IMR-90 (cell line): ENCODE data around the gene RGL1. TPM values are rescaled to one million over a fixed set of nuclear protein-coding genes. Genes with fewer than 3 reads are reported as not detected.
A peak's percentile ranks its signal among the peaks of the same experiment; 100 is the strongest.

Experiments
- ATAC-seq: fragments of 200-7000 bp; cut with Tn5 transposase; 2 replicates; pipeline ENCODE4 v1.9.1; 2020; ENCODE audit warnings: low read depth, mild to moderate bottlenecking, moderate library complexity
- Bru-seq: library from RNA; stranded (reverse); fragments of 400-500 nt; gene quantifications from one replicate; lab custom pipeline; 2021; lab: Mats Ljungman, UMichigan
- BruChase-seq, 2 experiments: library from RNA; stranded (reverse); fragments of 400-500 nt; gene quantifications; one replicate each; lab custom pipeline; 2021; lab: Mats Ljungman, UMichigan
- BruUV-seq: library from RNA; stranded (reverse); fragments of 400-500 nt; replicated peaks from 2 replicates; lab custom pipeline; 2021; lab: Mats Ljungman, UMichigan
- CTCF ChIA-PET: fragments of 300-600 bp; formaldehyde crosslinking; extraction: SDS; loops from one replicate; lab custom pipeline; 2021; ENCODE audit warnings: antibody characterized with exemption; lab: Yijun Ruan, JAX
- POLR2A ChIA-PET: fragments of 300-600 bp; sonication (Branson Sonifier 250); formaldehyde crosslinking; loops from one replicate; lab custom pipeline; 2022; ENCODE audit warnings: antibody characterized with exemption; ENCODE audit not compliant: unreplicated experiment; lab: Charles Lee
- DNase-seq: peaks from one replicate; pipeline ENCODE4 v3.0.0; 2013
- H2AFZ ChIP-seq: replicated peaks from 2 replicates; pipeline ENCODE3; 2013; ENCODE audit warnings: low read length, mild to moderate bottlenecking; ENCODE audit not compliant: poor library complexity
- H2AK5ac ChIP-seq: 2 replicates; pipeline ENCODE4 v1.6.1; 2013; ENCODE audit warnings: low read depth, low read length, inconsistent platforms
- H2AK9ac ChIP-seq: replicated peaks from 2 replicates; pipeline ENCODE3; 2013; ENCODE audit warnings: mild to moderate bottlenecking, low read depth, low read length, moderate library complexity; ENCODE audit not compliant: poor library complexity
- H2BK120ac ChIP-seq: 2 replicates; pipeline ENCODE4 v1.6.1; 2013; ENCODE audit warnings: low read depth, low read length, inconsistent platforms
- H2BK15ac ChIP-seq: 3 replicates; pipeline ENCODE4 v1.6.1; 2013; ENCODE audit warnings: low read depth, low read length, inconsistent platforms
- H2BK20ac ChIP-seq: 2 replicates; pipeline ENCODE4 v1.6.1; 2013; ENCODE audit warnings: low read depth, mild to moderate bottlenecking, inconsistent platforms, low read length, moderate library complexity
- H2BK5ac ChIP-seq: 2 replicates; pipeline ENCODE4 v1.6.1; 2013; ENCODE audit warnings: mild to moderate bottlenecking, low read depth, low read length, inconsistent platforms; ENCODE audit not compliant: poor library complexity, severe bottlenecking
- H3K14ac ChIP-seq: replicated peaks from 2 replicates; pipeline ENCODE4 v1.6.1; 2013; ENCODE audit warnings: low read depth, low read length, inconsistent platforms
- H3K18ac ChIP-seq: 2 replicates; pipeline ENCODE4 v1.6.1; 2013; ENCODE audit warnings: low read depth, low read length, control low read depth
- H3K23ac ChIP-seq: 2 replicates; pipeline ENCODE4 v1.6.1; 2013; ENCODE audit warnings: low read depth, low read length, inconsistent platforms
- H3K27ac ChIP-seq: 2 replicates; pipeline ENCODE4 v1.5.1; 2013; ENCODE audit warnings: mild to moderate bottlenecking, control low read depth, low read length; ENCODE audit not compliant: insufficient read depth
- H3K27me3 ChIP-seq: 2 replicates; pipeline ENCODE4 v1.6.1; 2013; ENCODE audit warnings: low read length; ENCODE audit not compliant: control insufficient read depth, insufficient read depth
- H3K36me3 ChIP-seq: 2 replicates; pipeline ENCODE4 v1.6.1; 2013; ENCODE audit warnings: low read length, mixed read lengths; ENCODE audit not compliant: control insufficient read depth, insufficient read depth
- H3K4ac ChIP-seq: 2 replicates; pipeline ENCODE4 v1.6.1; 2013; ENCODE audit warnings: low read depth, low read length, inconsistent platforms
- H3K4me1 ChIP-seq: 2 replicates; pipeline ENCODE4 v1.6.1; 2013; ENCODE audit warnings: low read length, mixed read lengths; ENCODE audit not compliant: control insufficient read depth, insufficient read depth
- H3K4me2 ChIP-seq: 2 replicates; pipeline ENCODE4 v1.6.1; 2013; ENCODE audit warnings: low read depth, mild to moderate bottlenecking, control low read depth, low read length, moderate library complexity
- H3K4me3 ChIP-seq: 2 replicates; pipeline ENCODE4 v1.5.1; 2013; ENCODE audit warnings: low read depth, mild to moderate bottlenecking, control low read depth, low read length, moderate library complexity; ENCODE audit not compliant: insufficient read depth
- H3K56ac ChIP-seq: 2 replicates; pipeline ENCODE4 v1.6.1; 2013; ENCODE audit warnings: low read length, inconsistent platforms; ENCODE audit not compliant: insufficient read depth; ENCODE audit errors: extremely low read depth
- H3K79me1 ChIP-seq, 2 experiments: 2 replicates each; pipeline ENCODE4 v1.6.1; 2013; ENCODE audit warnings: low read length in 2 of 2, inconsistent platforms in 1 of 2, low read depth in 1 of 2
- H3K9ac ChIP-seq: 2 replicates; pipeline ENCODE4 v1.6.1; 2013; ENCODE audit warnings: low read depth, low read length, control low read depth
- H3K9me1 ChIP-seq: 2 replicates; pipeline ENCODE4 v1.6.1; 2013; ENCODE audit warnings: low read length, inconsistent platforms; ENCODE audit not compliant: insufficient read depth
- H3K9me3 ChIP-seq: 2 replicates; pipeline ENCODE4 v1.6.1; 2013; ENCODE audit warnings: low read length; ENCODE audit not compliant: control insufficient read depth, insufficient read depth
- H4K20me1 ChIP-seq: 2 replicates; pipeline ENCODE4 v1.6.1; 2013; ENCODE audit warnings: low read length, inconsistent platforms; ENCODE audit not compliant: insufficient read depth
- H4K5ac ChIP-seq: 2 replicates; pipeline ENCODE4 v1.6.1; 2013; ENCODE audit warnings: mild to moderate bottlenecking, low read depth, low read length, control low read depth
- H4K8ac ChIP-seq, 2 experiments: 2 replicates each; pipeline ENCODE4 v1.6.1; 2013; ENCODE audit warnings: low read depth in 2 of 2, low read length in 2 of 2, control low read depth in 1 of 2, inconsistent platforms in 1 of 2
- H4K91ac ChIP-seq: 2 replicates; pipeline ENCODE4 v1.6.1; 2013; ENCODE audit warnings: low read depth, low read length, inconsistent platforms; ENCODE audit not compliant: insufficient read depth
- BHLHE40 ChIP-seq: fragments of 150-350 bp; IDR thresholded peaks from 2 replicates; pipeline ENCODE4 v1.6.1; 2016; ENCODE audit warnings: mild to moderate bottlenecking, low read depth, low read length
- CEBPB ChIP-seq: IDR thresholded peaks from 2 replicates; pipeline ENCODE4 v1.6.1; 2012; ENCODE audit warnings: low read depth, low read length, improper control_type of control experiment
- FOS ChIP-seq: fragments of 150-350 bp; IDR thresholded peaks from 2 replicates; pipeline ENCODE4 v1.6.1; 2016; ENCODE audit warnings: low read depth, low read length
- MAFK ChIP-seq: IDR thresholded peaks from 2 replicates; pipeline ENCODE4 v1.6.1; 2012; ENCODE audit warnings: low read depth, low read length, improper control_type of control experiment
- MAZ ChIP-seq: IDR thresholded peaks from 2 replicates; pipeline ENCODE4 v1.6.1; 2012; ENCODE audit warnings: low read depth, mild to moderate bottlenecking, low read length, improper control_type of control experiment, moderate library complexity, borderline replicate concordance
- MXI1 ChIP-seq: IDR thresholded peaks from 2 replicates; pipeline ENCODE4 v1.6.1; 2012; ENCODE audit warnings: low read depth, mild to moderate bottlenecking, low read length, moderate library complexity, borderline replicate concordance
- NFE2L2 ChIP-seq: fragments of 150-350 bp; IDR thresholded peaks from 2 replicates; pipeline ENCODE4 v1.6.1; 2016; ENCODE audit warnings: low read depth, mild to moderate bottlenecking, low read length
- POLR2A ChIP-seq: IDR thresholded peaks from 2 replicates; pipeline ENCODE4 v1.6.1; 2012; ENCODE audit warnings: mild to moderate bottlenecking, low read depth, low read length
- RCOR1 ChIP-seq: IDR thresholded peaks from 2 replicates; pipeline ENCODE4 v1.6.1; 2012; ENCODE audit warnings: mild to moderate bottlenecking, low read length, improper control_type of control experiment; ENCODE audit not compliant: insufficient replicate concordance
- RFX5 ChIP-seq: IDR thresholded peaks from 2 replicates; pipeline ENCODE4 v1.8.0; 2012; ENCODE audit warnings: low read depth, mild to moderate bottlenecking, low read length, moderate library complexity
- SMC3 ChIP-seq: fragments of 150-350 bp; IDR thresholded peaks from 2 replicates; pipeline ENCODE4 v1.6.1; 2016; ENCODE audit warnings: low read depth, mild to moderate bottlenecking, antibody characterized with exemption, low read length, moderate library complexity
- WGBS, 2 experiments: methylation state at CpG; one replicate each; pipeline versions ENCODE4 v1.1.5 to v1.1.7; 2013; ENCODE audit warnings: missing lambda C conversion rate in 2 of 2; ENCODE audit not compliant: insufficient read length in 1 of 2; ENCODE audit errors: extremely low coverage in 2 of 2; 5-methylcytosine and 5-hydroxymethylcytosine counted together
- dilution Hi-C: fragments of 300-500 bp; cut with HindIII; formaldehyde crosslinking; loops from one replicate; pipeline ENCODE4 v1.14.3; 2018; ENCODE audit warnings: low sequenced_read_pairs; ENCODE audit not compliant: unreplicated experiment
- in situ Hi-C: fragments of 300-500 bp; cut with MboI; formaldehyde crosslinking; loops from 3 replicates; pipeline ENCODE4 v1.14.3; 2019; ENCODE audit warnings: low sequenced_read_pairs, inconsistent platforms, mixed read lengths
- intact Hi-C: fragments of 100-400 bp; cut with micrococcal nuclease; formaldehyde crosslinking; loops from 2 replicates; pipeline ENCODE4 v1.10.0; 2022
- long read RNA-seq: library from polyadenylated mRNA; unstranded; transcript quantifications from one replicate; pipeline ENCODE4 v2.0.0, GENCODE V29; 2021; ENCODE audit not compliant: unreplicated experiment
- polyA plus RNA-seq, 3 experiments: library from polyadenylated mRNA; depleted of rRNA; stranded (reverse); fragments of >200 nt; gene quantifications; 2 replicates each; pipeline ENCODE4 v1.2.3, GENCODE V29; 2012; ENCODE audit warnings: low replicate concordance in 1 of 3
- total RNA-seq: library from RNA; depleted of rRNA; stranded (reverse); fragments of >200 nt; gene quantifications from 2 replicates; pipeline ENCODE4 v1.2.3, GENCODE V29; 2012; rRNA removed
- TF ChIP-seq, protein P1 (sequence below): fragments of 150-350 bp; IDR thresholded peaks from 2 replicates; pipeline ENCODE4 v1.6.1; 2016; ENCODE audit warnings: low read depth, mild to moderate bottlenecking, low read length, moderate library complexity, borderline replicate concordance

RGL1 gene
- total RNA-seq = 7.5 TPM in 2 replicates
- polyA plus RNA-seq (2012; rRNA removed) = 4.4 and 4.7 TPM in 2 replicates
- 2.0 and 2.2 TPM in 2 replicates for polyA plus RNA-seq (2012; cell fraction: cytosol; rRNA removed)
- 3.2 and 9.6 TPM in 2 replicates for polyA plus RNA-seq (2012; cell fraction: nucleus; rRNA removed; ENCODE audit: low replicate concordance)
- percentile 72 among the genes with signal in this experiment for Bru-seq, nascent RNA
- percentile 56 among the genes with signal in this experiment for BruChase-seq, experiment 1, labeled RNA remaining after a 6-hour chase
- BruChase-seq, experiment 2, labeled RNA remaining after a 2-hour chase = percentile 56 among the genes with signal in this experiment
- long read RNA-seq, full-length matches to known transcripts = 5 of 11 reads
- long read RNA-seq, partial matches to known transcripts = 3 of 11 reads
- long read RNA-seq, other reads (novel, unspliced or antisense) = 3 of 11 reads

DNA sequence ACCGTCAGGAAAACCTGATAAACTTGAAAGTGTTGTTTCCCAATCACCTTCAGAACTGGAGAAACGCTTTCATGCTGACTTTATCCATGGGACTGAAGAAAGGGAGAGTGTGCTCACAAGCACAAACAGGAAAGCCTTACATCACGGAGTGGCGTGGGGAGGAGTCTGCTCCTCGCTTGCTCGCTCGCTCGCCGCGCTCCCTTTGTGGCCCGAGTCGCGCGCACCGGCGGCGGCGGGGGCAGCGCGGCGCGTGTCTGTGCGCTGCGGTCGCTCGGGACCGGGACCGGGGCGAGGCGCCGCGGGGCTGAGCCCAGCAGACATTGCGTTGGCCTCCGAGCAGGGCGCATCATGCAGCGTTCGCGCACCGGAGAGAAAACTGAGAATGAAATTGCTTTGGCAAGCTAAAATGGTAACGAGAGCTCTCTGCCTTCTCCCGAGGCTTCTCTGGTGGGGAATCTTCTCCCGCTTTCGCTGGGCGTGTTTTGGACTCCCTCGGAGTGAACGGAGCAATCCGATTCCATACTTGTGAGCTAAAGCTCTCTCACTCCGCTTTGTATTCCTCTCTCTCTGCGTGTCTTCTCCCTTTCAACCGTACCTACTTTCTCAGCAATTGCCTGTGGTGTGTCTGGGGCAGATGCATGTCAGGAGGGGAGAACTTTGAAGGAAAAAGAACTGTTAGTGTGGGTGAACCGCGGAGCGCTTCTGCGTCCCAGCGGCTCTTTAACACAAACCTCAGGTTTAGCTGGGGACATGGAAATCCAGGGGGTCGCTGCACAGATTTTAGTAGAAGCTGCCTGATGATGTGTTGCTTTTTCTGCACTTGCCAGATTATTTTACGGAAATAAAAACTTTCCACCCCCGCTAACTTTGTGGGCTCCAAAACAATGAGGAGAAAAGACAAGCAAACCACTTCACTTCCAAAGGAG, at the start of gene RGL1:
TSS of gene RGL1 (plus strand) at position 205 of the 926 bp plus-strand sequence. CDS start at position 383, 178 bp downstream.
- peak within 1 kb of the TSS; percentile 88 for H3K56ac ChIP-seq
- H2BK5ac ChIP-seq = peak within 1 kb of the TSS; percentile 34
- BruUV-seq = no TSS peak
- H3K4ac ChIP-seq = peak within 1 kb of the TSS; percentile 91
- peak within 1 kb of the TSS; percentile 99 for H3K23ac ChIP-seq
- H2BK120ac ChIP-seq = peak within 1 kb of the TSS; percentile 86
- TF ChIP-seq SMC3 = no peak
- TF ChIP-seq MXI1 = 0 out of 2 replicates have a peak, but pooled peaks have one; percentile 63
- TF ChIP-seq CEBPB = peak; percentile 43; the same call in 1 of the 2 replicates
- TF ChIP-seq BHLHE40 = 0 out of 2 replicates have a peak, but pooled peaks have one; percentile 19
- peak; percentile 33; the same call in 1 of the 2 replicates for TF ChIP-seq MAFK
- no peak for TF ChIP-seq NFE2L2
- TF ChIP-seq RFX5 = no peak
- TF ChIP-seq, protein P1, sequence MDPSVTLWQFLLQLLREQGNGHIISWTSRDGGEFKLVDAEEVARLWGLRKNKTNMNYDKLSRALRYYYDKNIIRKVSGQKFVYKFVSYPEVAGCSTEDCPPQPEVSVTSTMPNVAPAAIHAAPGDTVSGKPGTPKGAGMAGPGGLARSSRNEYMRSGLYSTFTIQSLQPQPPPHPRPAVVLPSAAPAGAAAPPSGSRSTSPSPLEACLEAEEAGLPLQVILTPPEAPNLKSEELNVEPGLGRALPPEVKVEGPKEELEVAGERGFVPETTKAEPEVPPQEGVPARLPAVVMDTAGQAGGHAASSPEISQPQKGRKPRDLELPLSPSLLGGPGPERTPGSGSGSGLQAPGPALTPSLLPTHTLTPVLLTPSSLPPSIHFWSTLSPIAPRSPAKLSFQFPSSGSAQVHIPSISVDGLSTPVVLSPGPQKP = no peak
- peak; percentile 45; the same call in 1 of the 2 replicates for TF ChIP-seq POLR2A
- no peak for TF ChIP-seq FOS
- 0 out of 2 replicates have a peak, but pooled peaks have one; percentile 13 for TF ChIP-seq MAZ
- no peak for TF ChIP-seq RCOR1
- ATAC-seq (peak; percentile 89), DNase-seq (peak; percentile 75)
- H2BK15ac ChIP-seq = peak within 1 kb of the TSS; percentile 78; the same call in 2 of the 3 replicates
- in situ Hi-C loops (no loop called here), dilution Hi-C loops (no loop called here), intact Hi-C loops (loop anchor here (1.0 to 5.0 kb wide), 3 partner anchors 67 to 148 kb away; no protein-coding TSS in a partner anchor)
- H3K27me3 ChIP-seq = no peaks in the 10 kb centered on the region
- H3K9ac ChIP-seq = peak within 1 kb of the TSS; percentile 92
- peak within 1 kb of the TSS; percentile 42 to 74; a peak in 2 of 4 replicates for H4K8ac ChIP-seq
- H3K4me3 ChIP-seq = peak within 1 kb of the TSS; percentile 80
- peak within 1 kb of the TSS; percentile 78 for H3K27ac ChIP-seq
- H3K36me3 ChIP-seq = no peaks in the 10 kb centered on the region
- WGBS, 2 experiments = 0% methylated on average over 18 of the region's 58 CpGs; no CpG with 5 or more reads in 1 of the 2 experiments
- ChIA-PET CTCF (interaction anchor here (1.2 kb wide), 1 partner anchor 111 kb away, joined by 3 read pairs; no protein-coding TSS in a partner anchor), POLR2A (interaction anchor here (0.6 kb wide), 1 partner anchor 10 kb away, joined by 5 read pairs; no protein-coding TSS in a partner anchor)
- peaks cover 13% of the 10 kb centered on the region; the same call in 1 of the 2 replicates for H4K20me1 ChIP-seq
- peak within 1 kb of the TSS; percentile 90 for H2AFZ ChIP-seq
- no peak within 1 kb of the TSS for H2AK9ac ChIP-seq
- H3K79me1 ChIP-seq = peaks cover 3 to 27% of the 10 kb centered on the region in 2 experiments; a peak in 2 of 4 replicates
- peaks cover 7% of the 10 kb centered on the region for H3K4me1 ChIP-seq
- H4K91ac ChIP-seq = peak within 1 kb of the TSS; percentile 79
- H3K4me2 ChIP-seq = peak within 1 kb of the TSS; percentile 100
- H2AK5ac ChIP-seq = peak within 1 kb of the TSS; percentile 47; the same call in 1 of the 2 replicates
- peak within 1 kb of the TSS; percentile 99 for H3K14ac ChIP-seq
- peak within 1 kb of the TSS; percentile 77 for H3K18ac ChIP-seq
- 0 out of 2 replicates have a peak, but pooled peaks cover 3% of the 10 kb centered on the region for H3K9me3 ChIP-seq
- peak within 1 kb of the TSS; percentile 67 for H2BK20ac ChIP-seq
- peak within 1 kb of the TSS; percentile 61 for H4K5ac ChIP-seq
- peaks cover 6% of the 10 kb centered on the region for H3K9me1 ChIP-seq
